Posterior cingulate gyrus (tissue), 11 donors: ENCODE data around the gene GCN1.

Experiments used
- DNase-seq, 10 donors: peaks; one replicate each; pipeline versions ENCODE4 v3.0.0 to v3.0.0-alpha.2; 2020 to 2021; ENCODE audit warnings: mixed read lengths in 3 of 10
- intact Hi-C: fragments of 100-400 bp; cut with DNase I; formaldehyde crosslinking; loops from one replicate; pipeline ENCODE4 v1.15.1; 2023

Gene GCN1

DNA sequence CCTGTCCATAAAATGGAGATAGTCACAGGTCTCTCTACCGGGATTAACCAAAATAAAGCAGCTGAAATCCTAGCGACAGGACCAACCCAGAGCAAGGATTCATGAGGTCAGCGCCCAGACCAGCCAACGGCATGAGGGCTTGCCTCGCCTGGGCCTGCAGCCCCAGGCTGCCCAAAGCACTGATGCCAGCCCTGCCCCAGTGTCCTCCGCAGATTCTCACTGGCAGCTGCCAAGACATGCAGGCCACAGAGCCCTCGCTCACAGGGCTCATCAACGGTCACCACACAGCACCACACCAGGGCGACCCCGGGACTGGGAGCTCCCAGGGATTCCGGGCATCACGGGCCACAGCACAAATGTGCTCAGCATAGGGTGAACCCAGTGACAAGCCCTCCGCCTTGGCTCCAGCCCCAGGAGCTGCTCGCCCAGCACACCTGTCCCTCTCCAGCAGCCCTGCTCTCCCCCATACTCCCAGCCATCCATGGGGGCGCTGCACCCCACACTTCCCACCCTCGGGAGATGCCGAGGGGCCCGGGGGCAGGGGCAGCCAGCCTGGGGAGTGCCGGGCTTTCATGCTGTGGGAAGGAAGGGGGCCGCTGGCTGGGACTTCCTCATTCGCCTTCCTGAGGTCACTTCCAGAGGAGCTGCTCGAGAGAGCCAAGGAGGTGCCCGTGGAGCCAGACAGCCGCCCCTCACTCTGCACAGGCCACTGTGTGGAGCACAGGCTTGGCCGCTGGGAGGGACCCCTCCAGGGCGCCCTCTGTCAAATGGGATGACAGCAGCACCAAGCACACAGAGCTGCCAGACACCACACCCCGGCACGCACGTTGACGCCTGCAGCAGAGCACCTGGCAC is 92.1 kb downstream of the GCN1 start:
- intact Hi-C loops, result no loop called here
- peak in 1 of 10 donors; percentile 85 for DNase-seq

DNA sequence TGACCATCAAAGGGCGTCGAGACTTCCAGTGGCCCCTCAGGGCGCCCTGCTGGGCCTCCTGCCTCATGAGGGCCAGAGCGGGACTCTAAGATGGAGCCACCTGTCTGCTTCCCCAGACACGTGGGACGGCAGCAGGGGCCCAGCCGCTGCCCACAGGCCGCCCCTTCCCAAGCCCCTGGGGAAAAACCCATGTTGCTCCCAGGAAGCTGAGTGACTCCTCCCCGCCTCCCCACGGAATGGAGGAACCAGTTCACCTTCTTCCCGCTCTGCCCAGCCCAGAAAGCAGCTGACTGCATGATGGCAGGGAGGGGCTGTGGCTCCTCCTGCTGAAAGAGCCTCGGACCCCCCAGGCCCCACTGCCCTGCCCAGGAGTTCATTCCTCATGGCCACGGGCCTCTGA is 92.9 kb downstream of the GCN1 start:
- intact Hi-C loops, result no loop called here
- peak in 1 of 10 donors; percentile 59 for DNase-seq

DNA sequence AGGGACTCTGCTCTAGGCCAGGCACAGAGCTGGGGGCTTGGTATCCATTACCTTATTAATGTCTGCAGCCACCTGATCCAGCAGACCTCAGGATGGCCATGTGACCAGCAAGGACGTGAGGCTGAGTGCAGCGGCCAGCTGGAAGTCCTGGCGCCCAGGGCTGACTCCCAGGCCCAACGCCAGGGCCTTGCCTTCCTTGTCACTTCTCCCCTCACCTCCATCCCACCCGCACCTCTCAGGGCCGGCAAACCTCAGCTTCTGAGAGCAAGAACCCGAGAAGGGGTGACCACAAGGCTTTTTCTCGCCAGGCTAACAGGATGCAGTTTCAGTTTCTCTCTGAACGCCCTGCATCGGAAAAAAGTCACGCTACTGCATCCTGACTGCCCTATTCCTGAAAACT is 93.3 kb downstream of the GCN1 start:
- intact Hi-C loops, result no loop called here
- peak in 1 of 10 donors; percentile 84 for DNase-seq

DNA sequence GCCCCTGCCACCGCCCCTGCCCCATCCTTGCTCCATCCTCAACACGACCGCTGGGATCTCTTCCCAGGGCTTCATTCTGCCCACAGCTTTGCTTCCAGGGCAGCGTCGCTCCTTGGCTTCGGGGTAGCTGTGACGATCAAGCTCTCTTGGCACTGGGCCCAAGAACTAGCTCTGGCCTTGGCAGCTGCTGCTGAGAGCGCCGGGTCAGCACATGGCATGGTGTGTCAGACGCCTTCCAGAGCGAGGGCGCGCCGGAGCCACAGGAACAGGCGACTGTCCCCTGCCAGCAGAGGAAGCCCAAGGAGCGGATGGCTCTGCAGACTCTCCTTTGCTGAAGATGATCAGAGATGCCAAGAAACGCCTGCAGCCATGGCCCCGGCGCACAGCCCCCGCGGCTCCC is 93.9 kb downstream of the GCN1 start:
- DNase-seq, result peak; percentile 59 to 95 (median 78)
- intact Hi-C loops, result no loop called here

DNA sequence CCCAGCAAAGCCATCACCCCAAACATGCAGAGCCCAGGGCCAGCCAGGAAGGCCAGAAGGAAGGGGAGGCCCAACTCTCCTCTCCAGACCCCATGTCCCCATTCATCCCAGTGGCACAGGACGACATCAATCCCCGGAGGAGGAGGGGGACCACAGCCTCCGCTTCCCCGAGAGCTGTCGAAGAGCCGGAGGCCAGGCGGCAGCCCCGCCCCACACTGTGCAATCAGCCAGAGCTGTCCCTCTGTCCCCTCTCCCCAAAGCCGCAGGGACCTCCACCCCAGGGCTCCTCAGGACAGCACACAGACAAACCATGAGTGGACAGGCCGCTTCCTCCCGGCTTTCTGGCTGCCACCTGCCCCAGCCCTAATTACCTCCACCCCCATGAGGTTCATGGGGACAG is 94.8 kb downstream of the GCN1 start:
- peak in 1 of 10 donors; percentile 74 for DNase-seq
- intact Hi-C loops, result no loop called here

DNA sequence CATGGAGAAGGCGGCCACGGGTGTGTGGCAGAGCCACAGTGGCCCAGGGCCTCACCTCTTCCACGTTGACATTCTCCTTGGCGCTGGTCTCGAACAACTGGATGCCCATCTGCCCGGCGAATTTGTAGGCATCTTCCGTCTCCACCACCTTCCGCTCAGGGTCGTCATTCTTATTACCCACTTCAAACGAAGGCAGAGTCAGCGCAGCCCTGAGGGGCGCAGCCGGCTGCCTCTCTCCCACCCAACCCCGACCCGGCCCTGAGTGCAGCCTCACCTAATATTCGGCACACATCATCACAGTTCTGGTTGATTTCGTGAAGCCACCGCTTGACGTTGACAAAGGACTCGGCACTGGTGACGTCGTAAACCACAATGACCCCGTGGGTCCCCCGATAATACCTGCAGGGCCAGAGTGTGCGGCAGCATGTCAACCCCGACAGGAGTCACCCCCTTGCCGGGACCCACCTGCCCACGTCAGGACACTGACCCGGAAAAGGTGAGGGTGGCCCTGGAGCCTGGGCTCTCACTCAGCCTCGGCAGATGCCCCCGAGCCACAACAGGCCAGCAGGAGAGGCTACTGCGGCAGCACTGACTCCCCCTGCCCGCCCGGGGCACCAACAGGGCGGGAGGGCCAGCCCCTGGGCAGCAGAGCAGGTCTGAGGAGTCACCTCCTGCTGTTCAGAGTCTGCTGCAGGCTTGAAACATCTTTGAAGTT is 95.6 kb downstream of the GCN1 start:
- DNase-seq, result peak in 1 of 10 donors; percentile 74
- intact Hi-C loops, result no loop called here

DNA sequence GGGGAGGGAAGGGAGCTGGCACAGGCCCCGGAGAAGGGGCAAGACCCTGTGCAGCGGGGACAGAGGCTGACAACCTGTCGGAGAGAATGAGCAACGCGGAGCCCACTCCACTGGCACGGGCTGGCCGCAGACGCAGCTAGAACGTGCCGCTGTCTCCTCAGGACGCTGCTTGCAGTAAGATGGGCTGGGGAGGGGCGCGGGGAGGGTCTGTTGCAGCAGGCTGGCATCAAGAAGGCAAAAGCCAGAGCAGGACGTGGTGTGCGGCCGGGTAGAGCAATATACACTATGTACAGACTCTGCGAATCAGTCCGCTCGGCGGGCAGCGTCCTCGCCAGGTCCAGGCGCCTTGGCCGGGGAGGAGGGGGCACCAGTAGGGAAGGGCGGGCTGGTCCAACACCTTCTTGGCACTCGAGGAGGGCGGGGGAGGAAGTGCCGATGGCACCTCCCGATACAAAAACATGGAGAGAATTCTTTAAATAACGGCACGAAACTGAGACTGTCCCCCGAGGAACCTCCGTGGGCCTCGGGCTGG is 97.8 kb downstream of the GCN1 start:
- peak in 1 of 10 donors; percentile 84 for DNase-seq
- intact Hi-C loops, result no loop called here

DNA sequence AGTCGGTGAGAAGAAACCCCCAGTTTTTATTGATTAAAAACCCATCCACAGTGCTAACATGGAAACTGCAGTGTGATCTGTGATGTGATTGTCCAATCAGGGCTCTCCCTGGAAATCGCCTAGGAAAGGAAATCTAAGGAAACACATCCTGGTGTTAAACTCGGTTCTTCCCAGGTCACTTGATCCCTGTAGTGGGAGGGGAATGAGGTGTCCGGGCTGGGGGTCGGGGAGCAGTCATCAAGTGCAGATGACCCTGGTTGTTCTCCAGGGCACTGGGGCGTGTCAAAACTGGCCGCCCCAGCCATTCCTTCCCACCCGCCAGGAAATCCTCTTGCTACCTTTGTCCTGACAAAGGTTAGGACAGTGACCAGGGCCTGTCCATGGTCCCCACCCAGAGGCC is 98.8 kb downstream of the GCN1 start:
- intact Hi-C loops, result no loop called here
- DNase-seq, result peak in 1 of 10 donors; percentile 64

DNA sequence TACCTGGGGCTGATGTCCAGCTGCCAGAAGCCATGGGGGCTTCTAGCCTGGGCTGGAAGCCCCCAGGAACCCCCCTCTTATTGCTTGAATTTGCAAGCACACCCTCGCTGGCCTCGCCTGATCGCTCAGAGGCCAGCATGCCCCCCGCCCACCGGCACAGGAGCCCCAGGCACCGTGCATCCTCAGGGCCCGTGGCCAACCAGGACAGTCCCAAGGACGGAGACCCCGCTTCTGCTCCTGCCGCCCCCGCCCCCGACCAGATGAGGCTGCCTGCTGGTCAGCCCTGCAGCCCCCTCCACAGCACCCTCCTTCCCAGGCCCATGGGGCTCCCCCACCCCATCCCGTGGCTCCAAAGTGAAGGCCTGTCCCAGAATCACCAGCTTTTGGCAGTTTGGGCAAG is 99.2 kb downstream of the GCN1 start:
- DNase-seq, result peak in 1 of 10 donors; percentile 55
- intact Hi-C loops, result no loop called here

DNA sequence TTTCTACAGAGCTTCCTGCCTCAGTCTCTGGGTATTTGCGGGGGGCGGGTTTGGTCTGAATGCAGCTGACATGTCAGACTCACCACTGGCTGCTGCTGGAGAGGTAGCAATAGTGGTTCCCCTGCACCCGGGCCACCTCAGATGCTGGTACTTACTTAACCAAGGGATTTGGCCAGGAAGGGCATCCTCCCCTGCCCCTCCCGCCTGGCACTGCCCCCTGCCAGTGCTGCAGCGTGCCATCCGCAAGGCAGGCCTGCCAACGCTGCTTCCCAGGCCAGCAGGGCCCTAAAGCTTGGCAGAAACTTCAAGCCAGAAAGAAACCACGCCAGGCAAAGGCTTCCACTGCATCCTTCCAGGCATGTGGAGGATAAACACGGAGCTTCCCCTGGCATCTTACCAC is 100.0 kb downstream of the GCN1 start:
- DNase-seq, result peak in 4 of 10 donors; percentile 47 to 89 (median 66)
- intact Hi-C loops, result no loop called here

DNA sequence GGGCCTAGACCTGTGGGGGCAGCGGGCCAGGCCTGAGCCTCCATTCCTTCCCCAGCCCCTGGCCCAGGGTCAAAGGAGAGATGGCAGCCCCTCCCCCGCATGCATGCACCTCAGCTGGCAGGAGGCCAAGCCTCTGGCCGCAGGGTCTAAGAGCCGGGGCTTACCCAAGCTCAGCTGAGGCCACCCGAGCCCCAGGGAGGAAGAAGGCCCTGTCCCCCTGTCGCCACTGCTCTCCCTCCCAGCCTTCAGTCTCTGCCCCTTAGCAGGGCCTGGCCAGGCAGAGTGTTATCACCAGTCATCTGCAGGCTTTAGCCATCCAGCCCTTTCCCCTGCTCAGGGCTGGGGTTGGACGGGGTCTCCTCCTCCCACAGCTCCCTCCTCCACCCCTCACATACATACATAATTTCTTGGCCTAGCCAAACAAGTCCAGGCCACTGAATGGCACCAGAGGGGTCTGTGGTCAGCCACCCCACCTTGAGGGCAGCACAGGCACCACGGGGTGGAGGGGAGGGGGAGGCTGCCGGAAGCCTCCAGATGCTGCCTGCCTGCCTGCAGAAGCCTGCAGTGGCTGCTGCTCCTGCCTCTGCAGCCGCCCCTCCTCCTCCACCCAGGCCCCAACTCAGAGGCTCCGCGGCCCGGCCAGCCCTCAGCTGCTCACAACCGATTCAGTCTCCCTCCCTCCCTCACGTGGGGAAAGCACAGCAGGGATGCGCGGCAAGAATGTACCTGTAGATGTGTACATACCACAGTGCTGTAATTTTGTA is 100.7 kb downstream of the GCN1 start:
- peak in 6 of 10 donors; percentile 45 to 93 (median 58) for DNase-seq

DNA sequence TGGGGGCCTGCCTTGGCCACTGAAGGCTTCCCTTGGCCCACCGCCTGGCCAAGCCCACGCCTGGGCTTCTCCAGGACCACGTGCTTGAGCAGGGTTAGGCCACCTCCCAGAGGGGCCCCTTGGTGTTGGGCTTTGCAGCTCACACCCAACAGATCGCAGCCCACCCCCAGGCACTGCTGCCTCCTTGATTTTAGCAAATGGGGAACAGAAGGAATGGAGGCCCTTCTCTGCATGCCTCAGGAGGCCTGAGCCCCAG is 101.3 kb downstream of the GCN1 start:
- intact Hi-C loops, result no loop called here

More for the DNA sequence above, 100.7 kb downstream of the GCN1 start:
- intact Hi-C loops, result no loop called here

DNA sequence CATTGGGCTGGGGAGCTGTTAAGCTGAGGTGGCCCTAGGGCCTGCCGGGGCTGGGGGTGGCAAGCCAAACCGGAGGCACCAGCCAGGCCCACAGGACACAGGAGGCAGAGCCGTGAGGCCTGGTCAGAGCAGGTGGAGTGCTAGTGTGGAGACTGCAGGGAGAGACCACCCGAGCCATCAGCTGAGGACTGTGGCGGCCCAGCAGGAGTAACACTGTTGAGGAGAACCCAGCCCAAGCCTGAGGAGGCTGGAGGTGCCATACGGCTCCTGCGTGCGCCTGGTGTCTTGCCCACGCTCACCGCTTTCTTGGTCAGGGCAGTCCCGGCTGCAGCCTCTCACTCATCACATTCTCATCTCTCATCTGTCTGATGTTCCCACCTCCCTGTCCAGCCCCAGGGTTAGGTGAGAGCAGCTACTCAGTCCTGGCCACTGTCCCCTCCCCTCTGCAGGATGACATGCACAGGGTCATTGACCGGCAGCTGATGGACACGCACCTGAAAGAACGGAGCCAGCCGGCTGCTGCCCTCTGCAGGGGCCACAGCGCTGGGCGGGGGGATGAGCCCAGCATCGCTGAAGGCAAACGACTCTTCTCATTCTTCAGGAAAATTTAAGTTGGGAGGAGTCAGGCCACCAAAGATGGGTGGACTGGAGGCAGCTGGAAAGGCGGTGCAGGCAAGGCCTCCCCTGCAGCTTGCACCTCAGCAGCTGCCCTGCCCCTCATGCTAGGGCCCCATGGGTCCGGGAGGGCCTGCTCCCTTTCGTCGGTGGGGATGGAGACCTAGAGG is 101.8 kb downstream of the GCN1 start:
- peak in 1 of 10 donors; percentile 77 for DNase-seq
- intact Hi-C loops, result no loop called here

More for the DNA sequence above, 101.3 kb downstream of the GCN1 start:
- no peak for DNase-seq

DNA sequence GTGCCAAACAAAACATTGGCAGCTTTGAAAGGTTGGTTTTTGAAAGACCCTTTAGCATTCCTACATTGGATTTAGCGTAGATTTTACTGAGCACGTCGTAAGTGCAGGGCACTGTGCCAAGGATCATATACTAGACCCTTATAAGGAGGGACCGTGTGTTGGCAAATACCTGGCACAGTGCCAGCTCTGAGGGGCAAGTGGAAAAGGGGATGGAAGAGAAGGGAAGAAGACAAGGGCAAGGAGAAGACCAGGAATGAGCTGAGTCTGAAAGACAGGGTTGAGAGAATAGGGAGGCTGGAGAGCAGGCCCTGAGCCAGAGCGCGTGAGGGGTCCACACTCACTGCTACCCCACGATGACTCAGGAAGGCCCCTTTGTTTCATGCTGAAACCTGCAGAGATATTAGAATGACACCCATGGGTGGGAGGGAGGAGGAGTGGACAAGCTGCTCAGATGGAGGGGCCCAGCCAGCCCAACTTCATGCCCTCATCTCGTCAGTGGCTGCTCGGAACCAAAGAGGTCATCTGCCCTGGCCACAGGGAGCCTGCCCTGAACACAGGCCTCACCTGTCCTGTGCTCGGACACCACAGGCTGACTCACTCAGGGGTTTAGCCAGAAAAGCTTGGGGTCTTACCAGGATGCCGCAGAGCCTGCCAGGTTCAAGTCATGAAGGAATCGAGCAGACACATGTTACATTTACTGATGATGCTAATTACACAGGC is 103.0 kb downstream of the GCN1 start:
- peak in 1 of 10 donors; percentile 78 for DNase-seq
- intact Hi-C loops, result no loop called here

DNA sequence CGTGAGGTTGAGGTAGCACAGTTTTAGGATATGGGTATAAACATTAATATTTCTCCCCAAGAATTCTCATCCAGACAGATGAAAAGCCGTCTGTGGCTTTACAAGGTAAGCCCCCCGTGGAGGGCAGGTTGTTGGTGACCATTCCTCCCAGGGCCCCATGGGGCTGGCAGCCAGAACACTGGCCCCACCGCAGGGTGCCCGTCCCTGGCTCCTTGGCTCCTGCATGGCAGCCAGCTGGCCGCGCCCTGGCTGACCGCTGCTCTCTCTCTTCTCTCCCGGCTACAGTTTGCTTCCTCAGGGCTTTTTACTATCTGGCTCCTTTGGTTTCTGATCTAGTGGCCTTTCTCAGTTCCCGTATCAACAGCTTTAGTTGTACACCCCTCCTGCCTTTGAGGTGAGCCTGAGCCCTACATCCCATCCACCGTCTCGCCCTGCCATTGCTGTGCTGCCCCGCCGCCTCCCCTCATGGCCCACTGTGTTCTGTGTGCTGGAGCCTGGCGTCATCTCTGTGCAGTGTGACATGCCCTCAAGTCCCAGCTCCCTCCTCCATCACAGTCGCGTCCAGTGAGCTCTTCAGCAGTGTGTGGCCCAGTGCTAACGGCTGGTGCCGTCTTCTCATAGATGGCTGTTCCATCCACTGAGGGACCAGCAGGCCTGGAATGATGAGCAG is 103.8 kb downstream of the GCN1 start:
- DNase-seq, result peak in 1 of 10 donors; percentile 64
- intact Hi-C loops, result no loop called here

DNA sequence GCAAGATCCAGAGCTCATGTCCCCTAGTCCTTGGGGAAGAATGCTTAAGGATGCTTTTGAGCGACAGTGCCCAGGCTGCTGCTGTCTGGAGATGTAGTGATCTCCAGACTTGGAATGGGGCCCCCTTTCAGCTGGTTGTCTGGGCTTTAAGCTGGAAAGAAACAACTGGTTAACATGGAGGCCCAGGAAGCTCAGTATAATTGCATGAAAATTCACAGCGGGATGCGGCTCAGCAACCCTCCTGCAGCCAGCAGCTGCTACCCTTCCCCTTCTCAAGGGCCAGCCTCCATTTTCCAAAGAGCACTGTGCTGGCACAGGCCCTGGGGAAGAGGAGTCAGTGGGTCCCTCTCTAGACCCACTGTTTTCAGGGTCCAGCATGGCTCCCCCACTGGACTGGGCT is 104.3 kb downstream of the GCN1 start:
- peak in 1 of 10 donors; percentile 61 for DNase-seq
- intact Hi-C loops, result no loop called here

DNA sequence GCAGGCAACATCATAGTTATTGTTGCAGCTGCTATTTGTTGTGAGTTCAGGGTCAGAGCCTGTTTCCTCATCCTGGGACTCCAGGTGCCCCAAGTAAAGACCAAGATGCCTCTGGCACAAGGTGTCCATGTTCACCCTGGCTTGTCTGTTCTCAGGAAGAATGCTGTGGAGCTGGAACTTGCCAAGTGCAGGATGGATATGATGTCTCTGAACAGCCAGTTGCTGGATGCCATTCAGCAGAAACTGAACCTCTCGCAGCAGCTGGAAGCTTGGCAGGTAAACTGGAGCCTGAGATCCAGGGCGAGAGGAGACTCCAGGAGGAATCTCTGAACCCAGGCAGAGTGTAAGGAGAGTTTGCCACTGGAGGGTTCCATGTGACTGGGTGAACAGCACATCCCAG is 104.7 kb downstream of the GCN1 start:
- intact Hi-C loops, result no loop called here
- peak in 1 of 10 donors; percentile 9 for DNase-seq

DNA sequence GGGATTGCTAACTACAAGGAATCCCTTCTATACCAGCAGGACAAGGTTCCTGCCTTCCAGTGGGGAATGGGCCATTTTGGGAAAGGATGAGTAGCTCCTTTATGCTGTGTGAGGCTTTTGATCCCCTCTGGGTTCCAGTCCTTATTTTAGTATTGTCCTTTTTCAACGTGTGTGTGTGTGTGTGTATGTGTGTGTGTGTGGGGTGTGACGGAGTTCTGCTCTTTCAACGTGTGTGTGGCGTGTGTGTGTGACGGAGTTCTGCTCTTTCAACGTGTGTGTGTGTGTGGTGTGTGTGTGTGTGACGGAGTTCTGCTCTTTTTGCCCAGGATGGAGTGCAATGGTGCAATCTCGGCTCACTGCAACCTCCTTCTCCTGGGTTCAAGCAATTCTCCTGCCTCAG is 105.4 kb downstream of the GCN1 start:
- intact Hi-C loops, result no loop called here

More for the DNA sequence above, 105.4 kb downstream of the GCN1 start:
- no peak for DNase-seq
